ENCODE data around the gene ZBTB3. TPM values are rescaled to one million over a fixed set of nuclear protein-coding genes. Genes with fewer than 3 reads are reported as not detected.
"Not testable (repeated sequence)": the region's sequence is repeated elsewhere in the genome, so short reads cannot be mapped to it uniquely, and the experiment has no call there.

The ZBTB3 gene
- total and polyA plus RNA-seq, 3 donors from 2014 or later = 6.7 to 17.4 (median 14.0) TPM

GRCh38 chr11:62771144-62772021 lies 17.4 kb upstream of the ZBTB3 start, which contains the start of gene TAF6L:
TAF6L (plus strand) TSS chr11:62771396; CDS start chr11:62775784, 4,388 bp downstream.
- intact Hi-C loops (cut with DNase I; ENCODE audit: low total_unique reads) = no loop called here

GRCh38 chr11:62770778-62771143 lies 16.8 kb upstream of the ZBTB3 start:
- Histone ChIP-seq H3K27me3 (no peaks in the 10 kb centered on the region), H3K9me3 (no peaks in the 10 kb centered on the region), H3K4me3 (peak overlapping the region; percentile 61 to 63), H3K4me1 (peaks cover 19% of the 10 kb centered on the region), H3K27ac (peak overlapping the region; percentile 80 to 93), H3K36me3 (ENCODE audit: low read depth, missing control alignments) (no peaks in the 10 kb centered on the region)
- DNase-seq = no peak
- no peak for TF ChIP-seq CTCF (IDR thresholded peaks at IDR 0.05)
- TF ChIP-seq POLR2A (IDR thresholded peaks at IDR 0.05) = no peak
- 0 to 2% methylated on average over 16 to 18 of the region's 18 CpGs for WGBS, 2 donors
- intact Hi-C loops (cut with DNase I; ENCODE audit: low total_unique reads) = no loop called here

More at GRCh38 chr11:62771144-62772021, 17.4 kb upstream of the ZBTB3 start, which contains the start of gene TAF6L:
- Histone ChIP-seq H3K9me3 (no peaks in the 10 kb centered on the region), H3K4me3 (peak within 1 kb of the TSS; percentile 61 to 63), H3K4me1 (peaks cover 19% of the 10 kb centered on the region), H3K27ac (peak within 1 kb of the TSS; percentile 80 to 93), H3K27me3 (no peaks in the 10 kb centered on the region), H3K36me3 (ENCODE audit: low read depth, missing control alignments) (no peaks in the 10 kb centered on the region)
- peak; percentile 100 for DNase-seq
- no peak for TF ChIP-seq POLR2A (IDR thresholded peaks at IDR 0.05)
- TF ChIP-seq CTCF (IDR thresholded peaks at IDR 0.05) = no peak
- 1 to 3% methylated on average over 20 to 51 of the region's 60 CpGs for WGBS, 2 donors

GRCh38 chr11:62760867-62761227 lies 6.9 kb upstream of the ZBTB3 start:
- Histone ChIP-seq H3K4me3 (peak overlapping the region; percentile 60 to 78), H3K4me1 (peaks cover 10% of the 10 kb centered on the region), H3K27ac (peak overlapping the region in 1 of 2 donors; percentile 60)
- DNase-seq; H3K27me3 ChIP-seq; H3K9me3 ChIP-seq; H3K36me3 ChIP-seq (ENCODE audit: low read depth, missing control alignments); intact Hi-C loops (cut with DNase I; ENCODE audit: low total_unique reads): not testable (repeated sequence)
- 26 to 33% methylated on average over 9 of the region's 9 CpGs for WGBS, 2 donors

- Histone ChIP-seq H3K27me3 (no peaks in the 10 kb centered on the region), H3K27ac (no peak overlapping the region), H3K9me3 (no peaks in the 10 kb centered on the region), H3K4me1 (peaks cover 13% of the 10 kb centered on the region), H3K4me3 (no peak overlapping the region), H3K36me3 (ENCODE audit: low read depth, missing control alignments) (no peaks in the 10 kb centered on the region)
- TF ChIP-seq POLR2A (IDR thresholded peaks at IDR 0.05) (no peak), CTCF (IDR thresholded peaks at IDR 0.05) (no peak)
- no peak for DNase-seq
- intact Hi-C loops (cut with DNase I; ENCODE audit: low total_unique reads) = no loop called here
- WGBS, 2 donors = 58 to 74% methylated on average over 9 of the region's 9 CpGs
Observed at GRCh38 chr11:62757846-62758788, 4.2 kb upstream of the ZBTB3 start.

- Histone ChIP-seq H3K27ac (no peak overlapping the region), H3K27me3 (no peaks in the 10 kb centered on the region), H3K36me3 (ENCODE audit: low read depth, missing control alignments) (no peaks in the 10 kb centered on the region), H3K9me3 (no peaks in the 10 kb centered on the region), H3K4me1 (peaks cover 7% of the 10 kb centered on the region), H3K4me3 (peak overlapping the region in 1 of 2 donors; percentile 73)
- 50 to 65% methylated on average over 10 of the region's 10 CpGs for WGBS, 2 donors
- intact Hi-C loops (cut with DNase I; ENCODE audit: low total_unique reads) = no loop called here
- DNase-seq = no peak
- TF ChIP-seq CTCF (IDR thresholded peaks at IDR 0.05) (no peak), POLR2A (IDR thresholded peaks at IDR 0.05) (no peak)
Observed at GRCh38 chr11:62755086-62755615, 1.2 kb upstream of the ZBTB3 start.

Data from testis (tissue), 3 donors.